ENCODE results near the gene XIRP2.

XIRP2 gene

DNA sequence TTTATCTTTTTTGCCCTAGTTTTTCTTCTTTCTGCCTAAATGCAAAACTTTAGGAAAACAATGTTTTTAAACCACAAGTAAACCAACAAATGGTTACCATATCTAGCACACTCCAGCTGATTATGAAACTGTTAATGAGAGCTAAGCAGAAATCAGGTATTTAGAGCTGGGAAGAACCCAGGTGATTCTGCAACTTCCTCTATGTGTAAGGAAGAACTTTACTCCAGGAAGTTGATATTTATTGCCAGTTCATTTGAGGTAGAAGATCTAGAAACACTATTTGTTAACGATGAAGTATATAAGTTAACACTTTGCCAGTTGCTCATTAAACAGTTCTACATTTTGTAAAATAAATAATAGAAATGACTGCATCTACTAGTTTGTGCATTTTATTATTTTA lies 409.7 kb downstream of the XIRP2 start:
- no peak for DNase-seq

All from eye (tissue), 1 donor.